HG03060 (cell line): ENCODE measurements around the gene PCYT2.

Experiments used
- ATAC-seq: cut with Tn5 transposase; IDR thresholded peaks from one replicate; pipeline ENCODE4 v1.9.1; 2021; ENCODE audit warnings: low read depth, moderate number of reproducible peaks; ENCODE audit not compliant: unreplicated experiment

Gene PCYT2

GRCh38 chr17:81859906-81860755 lies 51.1 kb downstream of the PCYT2 start, which contains the start of gene P4HB:
Gene P4HB (minus strand): TSS chr17:81860535. CDS start chr17:81860471, 64 bp downstream.
- ATAC-seq, result peak; percentile 14

DNA sequence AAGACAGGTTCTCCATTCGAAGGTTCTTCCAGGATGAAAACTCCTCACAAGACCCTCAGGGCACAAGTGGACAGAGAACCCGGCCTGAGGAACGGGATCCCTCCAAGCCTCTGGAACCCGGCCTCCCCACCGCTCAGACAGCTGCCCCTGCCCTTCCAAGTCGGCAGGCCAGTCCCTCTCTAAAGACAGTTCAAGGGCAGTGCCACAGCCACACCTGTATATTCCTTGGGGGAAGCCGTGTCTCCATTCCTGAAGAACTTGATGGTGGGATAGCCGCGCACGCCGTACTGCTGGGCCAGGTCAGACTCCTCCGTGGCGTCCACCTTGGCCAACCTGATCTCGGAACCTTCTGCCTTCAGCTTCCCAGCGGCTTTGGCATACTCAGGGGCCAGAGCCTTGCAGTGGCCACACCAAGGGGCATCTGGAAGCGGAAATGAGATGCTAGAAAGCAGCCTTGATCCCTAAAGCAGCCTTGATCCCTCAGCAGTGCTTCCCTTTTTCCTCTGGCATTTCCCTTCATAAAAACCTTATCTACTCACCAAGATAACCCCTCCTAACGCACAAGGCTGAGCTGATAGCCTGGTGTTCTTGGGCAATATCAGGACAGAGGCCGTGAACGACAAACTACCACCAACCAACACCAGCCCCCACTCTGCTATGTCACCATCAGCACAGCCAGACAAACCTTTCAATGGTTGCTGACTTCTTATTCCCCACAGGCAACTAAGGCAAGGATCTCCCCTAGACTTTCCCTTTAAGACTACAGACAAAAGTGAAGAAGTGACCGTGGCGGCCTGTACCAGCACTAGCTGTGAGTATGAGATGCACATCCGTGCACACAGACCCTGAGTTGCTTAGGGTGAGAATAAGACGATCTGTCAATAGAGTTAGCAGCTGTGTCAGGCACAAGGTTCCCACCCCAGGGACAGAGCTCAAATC lies 52.0 kb downstream of the PCYT2 start:
- ATAC-seq, result no peak

- no peak for ATAC-seq
Measured at GRCh38 chr17:81858170-81858966, 52.8 kb downstream of the PCYT2 start.

DNA sequence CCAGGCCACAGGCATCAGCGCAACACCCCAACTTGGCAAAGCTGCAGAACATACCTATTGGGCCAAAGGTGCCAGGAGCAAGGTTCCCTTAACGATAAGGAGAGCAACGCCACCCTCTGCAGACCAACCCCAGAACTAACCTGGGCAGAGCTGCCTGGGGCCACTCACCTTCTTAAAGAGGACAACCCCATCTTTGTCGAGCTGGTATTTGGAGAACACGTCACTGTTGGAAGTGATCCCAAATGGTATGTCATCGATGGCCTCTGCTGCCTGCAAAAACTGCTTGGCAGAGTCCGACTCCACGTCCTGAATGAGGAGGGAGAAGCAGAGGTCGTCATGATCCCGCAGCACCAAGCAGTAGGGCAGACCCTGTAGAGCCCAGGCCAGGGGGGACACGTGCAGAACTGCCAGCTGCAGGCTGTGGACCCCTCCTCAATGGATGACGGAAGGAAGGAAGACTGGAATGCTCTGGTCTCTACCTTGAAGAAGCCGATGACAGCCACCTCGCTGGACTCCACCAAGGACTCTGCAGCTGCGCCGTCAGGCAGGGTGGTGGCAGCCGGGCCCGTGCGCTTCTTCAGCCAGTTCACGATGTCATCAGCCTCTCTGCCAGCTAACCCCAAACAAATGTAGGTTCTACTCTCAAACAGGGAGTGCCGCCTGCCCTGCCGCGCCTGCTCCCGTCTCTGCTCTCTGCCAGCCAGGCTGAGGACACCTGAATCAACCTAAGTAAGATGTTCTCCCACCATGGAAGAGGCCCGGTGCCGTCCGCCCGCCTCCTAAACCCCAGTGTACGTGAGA lies 56.0 kb downstream of the PCYT2 start:
- ATAC-seq, result no peak

GRCh38 chr17:81852237-81852636 lies 59.0 kb downstream of the PCYT2 start:
- ATAC-seq, result no peak

DNA sequence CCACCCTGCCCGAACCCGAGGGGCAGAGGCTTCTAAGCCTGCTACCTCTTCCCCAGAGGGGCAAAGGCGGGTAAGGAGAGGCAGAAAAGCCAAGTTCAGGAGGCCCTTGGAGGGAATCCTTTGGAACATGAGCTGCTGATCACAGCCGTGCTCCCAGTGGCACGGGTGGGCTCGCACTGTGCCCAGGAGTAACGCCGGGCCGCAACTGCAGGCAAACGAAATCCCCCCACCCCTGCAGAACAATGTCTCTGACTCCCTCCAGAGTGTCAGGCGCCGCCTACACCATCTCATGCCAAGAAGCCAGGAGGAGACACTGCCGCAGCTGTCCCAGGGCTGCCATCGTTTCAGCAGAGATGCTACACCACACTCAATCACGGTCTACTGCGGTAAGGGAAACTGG lies 59.8 kb downstream of the PCYT2 start:
- no peak for ATAC-seq
